H1 (cell line): ENCODE measurements around the gene RFX1. TPM values are rescaled to one million over a fixed set of nuclear protein-coding genes. Genes with fewer than 3 reads are reported as not detected.
A peak's percentile ranks its signal among the peaks of the same experiment; 100 is the strongest.

Experiments used
- CTCF ChIA-PET: fragments of 300-600 bp; sonication (Branson Sonifier 250); formaldehyde crosslinking; loops from one replicate; lab custom pipeline; 2021; ENCODE audit not compliant: partially characterized antibody; lab: Charles Lee
- POLR2A ChIA-PET: fragments of 300-600 bp; sonication (Branson Sonifier 250); formaldehyde crosslinking; loops from one replicate; lab custom pipeline; 2021; ENCODE audit warnings: inconsistent platforms; ENCODE audit not compliant: partially characterized antibody; lab: Charles Lee
- DNase-seq, 2 experiments: peaks; one replicate each; pipeline versions ENCODE4 v3.0.0 to v3.0.0-alpha.2; 2010 to 2022; ENCODE audit warnings: low spot score in 2 of 2, low read depth in 1 of 2, mixed read lengths in 1 of 2
- FAIRE-seq: peaks from 2 replicates; lab custom pipeline; 2011; peaks lifted over from hg19 to GRCh38; lab: Jason Lieb, UNC
- H2AFZ ChIP-seq: 2 replicates; pipeline ENCODE4 v1.8.1; 2012; ENCODE audit warnings: low read length, inconsistent platforms
- H2AK5ac ChIP-seq: 2 replicates; pipeline ENCODE4 v1.6.1; 2013; ENCODE audit warnings: low read depth, low read length
- H2BK120ac ChIP-seq: replicated peaks from 2 replicates; pipeline ENCODE3; 2013; ENCODE audit warnings: low read depth, low read length, inconsistent platforms
- H2BK12ac ChIP-seq: 2 replicates; pipeline ENCODE4 v1.6.1; 2013; ENCODE audit warnings: low read depth, low read length
- H2BK15ac ChIP-seq: 2 replicates; pipeline ENCODE4 v1.6.1; 2013; ENCODE audit warnings: low read length
- H2BK20ac ChIP-seq: 2 replicates; pipeline ENCODE4 v1.6.1; 2013; ENCODE audit warnings: low read length
- H2BK5ac ChIP-seq: 2 replicates; pipeline ENCODE4 v1.6.1; 2013; ENCODE audit warnings: low read depth, low read length
- H3K14ac ChIP-seq: 2 replicates; pipeline ENCODE4 v1.6.1; 2013; ENCODE audit warnings: inconsistent platforms; ENCODE audit not compliant: insufficient read length
- H3K18ac ChIP-seq: 2 replicates; pipeline ENCODE4 v1.6.1; 2013; ENCODE audit warnings: low read length; ENCODE audit errors: extremely low read depth
- H3K23ac ChIP-seq: 2 replicates; pipeline ENCODE4 v1.6.1; 2013; ENCODE audit warnings: inconsistent platforms; ENCODE audit not compliant: insufficient read length
- H3K23me2 ChIP-seq: 2 replicates; pipeline ENCODE4 v1.6.1; 2013; ENCODE audit warnings: low read depth, low read length
- H3K27ac ChIP-seq: 2 replicates; pipeline ENCODE4 v1.6.1; 2011; ENCODE audit warnings: low read depth, low read length, inconsistent platforms
- H3K27me3 ChIP-seq, 4 experiments: replicated peaks in 1 of 4; 1 replicate in 1 of 4; 2 replicates in 3 of 4; pipeline versions ENCODE4 v1.6.1 to v1.8.1; 2011 to 2013; ENCODE audit warnings: low read length in 3 of 4, mild to moderate bottlenecking in 3 of 4, inconsistent platforms in 2 of 4, mixed read lengths in 2 of 4, moderate library complexity in 1 of 4; ENCODE audit not compliant: control insufficient read depth in 3 of 4, insufficient read depth in 3 of 4; ENCODE audit errors: extremely low read depth in 1 of 4
- H3K36me3 ChIP-seq, 4 experiments: 2 replicates each; pipeline versions ENCODE4 v1.6.1 to v1.8.1; 2011 to 2013; ENCODE audit warnings: mild to moderate bottlenecking in 4 of 4, low read length in 3 of 4, moderate library complexity in 2 of 4, control low read depth in 1 of 4, inconsistent platforms in 1 of 4; ENCODE audit not compliant: insufficient read depth in 4 of 4, control insufficient read depth in 2 of 4
- H3K4ac ChIP-seq: replicated peaks from 2 replicates; pipeline ENCODE3; 2013; ENCODE audit warnings: low read length, low read depth, mixed read lengths, inconsistent platforms; ENCODE audit not compliant: insufficient read length
- H3K4me1 ChIP-seq, 4 experiments: replicated peaks in 1 of 4; 1 replicate in 1 of 4; 2 replicates in 3 of 4; pipeline versions ENCODE4 v1.6.1 to v1.8.1; 2011 to 2013; ENCODE audit warnings: low read length in 3 of 4, inconsistent platforms in 2 of 4, mixed read lengths in 1 of 4; ENCODE audit not compliant: insufficient read depth in 4 of 4, control insufficient read depth in 3 of 4
- H3K4me2 ChIP-seq, 2 experiments: 2 replicates each; pipeline versions ENCODE4 v1.6.1 to v1.8.1; 2011 to 2013; ENCODE audit warnings: low read depth in 2 of 2, low read length in 2 of 2, control low read depth in 1 of 2, inconsistent platforms in 1 of 2, mild to moderate bottlenecking in 1 of 2; ENCODE audit not compliant: insufficient read depth in 1 of 2
- H3K4me3 ChIP-seq, 4 experiments: fragments of 200-600, 300-600 bp in 1 of 4; sonication (generic), shearing (Covaris generic), sonication (Bioruptor Twin) in 1 of 4; 2 replicates each; pipeline versions ENCODE4 v1.5.1 to v1.8.1; 2011 to 2016; ENCODE audit warnings: low read length in 4 of 4, low read depth in 3 of 4, control low read depth in 2 of 4, inconsistent platforms in 2 of 4, mild to moderate bottlenecking in 2 of 4, mixed read lengths in 1 of 4, moderate library complexity in 1 of 4; ENCODE audit not compliant: insufficient read depth in 2 of 4; ENCODE audit errors: extremely low read depth in 1 of 4
- H3K56ac ChIP-seq: replicated peaks from 2 replicates; pipeline ENCODE3; 2013; ENCODE audit warnings: low read depth, mild to moderate bottlenecking, mixed read lengths, low read length, inconsistent platforms; ENCODE audit not compliant: insufficient read length
- H3K79me1 ChIP-seq: 2 replicates; pipeline ENCODE4 v1.6.1; 2013; ENCODE audit warnings: low read depth, low read length, control low read depth
- H3K79me2 ChIP-seq, 2 experiments: 2 replicates each; pipeline versions ENCODE4 v1.6.1 to v1.8.1; 2012 to 2013; ENCODE audit warnings: low read length in 2 of 2, mild to moderate bottlenecking in 2 of 2, inconsistent platforms in 1 of 2; ENCODE audit not compliant: insufficient read depth in 2 of 2, control insufficient read depth in 1 of 2
- H3K9ac ChIP-seq, 4 experiments: replicated peaks in 1 of 4; 1 replicate in 1 of 4; 2 replicates in 3 of 4; pipeline versions ENCODE4 v1.6.1 to v1.8.1; 2011 to 2013; ENCODE audit warnings: low read depth in 3 of 4, low read length in 3 of 4, control low read depth in 2 of 4, mild to moderate bottlenecking in 2 of 4, moderate library complexity in 2 of 4, inconsistent platforms in 1 of 4; ENCODE audit errors: extremely low read depth in 1 of 4
- H3K9me3 ChIP-seq, 2 experiments: 2 replicates each; pipeline versions ENCODE4 v1.6.1 to v1.8.1; 2012 to 2013; ENCODE audit warnings: mild to moderate bottlenecking in 2 of 2, moderate library complexity in 2 of 2, control low read depth in 1 of 2, inconsistent platforms in 1 of 2, low read depth in 1 of 2, low read length in 1 of 2, mixed read lengths in 1 of 2; ENCODE audit not compliant: insufficient read depth in 2 of 2
- H4K20me1 ChIP-seq, 2 experiments: replicated peaks in 1 of 2; 2 replicates each; pipeline versions ENCODE3 to v1.8.1; 2011 to 2013; ENCODE audit warnings: inconsistent platforms in 2 of 2, low read length in 2 of 2, mild to moderate bottlenecking in 1 of 2; ENCODE audit not compliant: insufficient read depth in 2 of 2, control insufficient read depth in 1 of 2
- H4K5ac ChIP-seq: 2 replicates; pipeline ENCODE4 v1.6.1; 2013; ENCODE audit warnings: low read length, low read depth, mixed read lengths, inconsistent platforms; ENCODE audit not compliant: insufficient read length
- H4K8ac ChIP-seq: 2 replicates; pipeline ENCODE4 v1.8.0; 2013; ENCODE audit warnings: mild to moderate bottlenecking, moderate library complexity, low read length, inconsistent platforms; ENCODE audit not compliant: insufficient read depth; ENCODE audit errors: extremely low read depth
- H4K91ac ChIP-seq: replicated peaks from 2 replicates; pipeline ENCODE3; 2013; ENCODE audit warnings: low read length, mixed read lengths, inconsistent platforms; ENCODE audit not compliant: insufficient read length
- POLR2AphosphoS5 ChIP-seq: IDR thresholded peaks from 2 replicates; pipeline ENCODE4 v1.6.1; 2011; ENCODE audit warnings: low read depth, low read length
- WGBS, 2 experiments: shearing (Covaris generic) in 1 of 2; methylation state at CpG; one replicate each; pipeline versions ENCODE4 v1.1.6 to v1.1.7; 2013 to 2015; ENCODE audit warnings: low lambda C conversion rate in 2 of 2, mixed read lengths in 2 of 2, inconsistent platforms in 1 of 2, low coverage in 1 of 2, missing lambda C conversion rate in 1 of 2; ENCODE audit not compliant: insufficient replicate concordance in 2 of 2, insufficient coverage in 1 of 2, insufficient read length in 1 of 2; ENCODE audit errors: extremely low coverage in 1 of 2, missing lambda C conversion rate in 1 of 2; 5-methylcytosine and 5-hydroxymethylcytosine counted together
- polyA plus RNA-seq, 7 experiments: library from polyadenylated mRNA; depleted of rRNA in 3 of 7; stranded (reverse) in 5 of 7; unstranded in 2 of 7; fragments of >200 nt in 5 of 7; fragments of 200-250 nt in 2 of 7; gene quantifications; 1 replicate in 5 of 7; 2 replicates in 1 of 7; 4 replicates in 1 of 7; pipeline versions ENCODE4 v1.2.1 to v1.2.3, GENCODE V29; 2011 to 2013; ENCODE audit warnings: missing spikeins in 2 of 7, mixed read lengths in 2 of 7
- total RNA-seq: library from RNA; stranded (reverse); fragmentation: NEBNext Ultra II Directional; extraction: Animal tissue kit (Norgen Biotek cat#: 25700); gene quantifications from 2 replicates; pipeline ENCODE4 v1.2.1, GENCODE V29; 2021
- TF ChIP-seq, protein P1 (sequence below): IDR thresholded peaks from 2 replicates; pipeline ENCODE4 v1.6.1; 2011; ENCODE audit warnings: low read depth, mild to moderate bottlenecking, low read length; ENCODE audit not compliant: insufficient read depth

The RFX1 gene
- total and polyA plus RNA-seq, 2 of the 8 experiments (the other 6 are each of a cell fraction or from before 2014, with no cell fraction given) = 4.9 to 17.0 TPM

DNA sequence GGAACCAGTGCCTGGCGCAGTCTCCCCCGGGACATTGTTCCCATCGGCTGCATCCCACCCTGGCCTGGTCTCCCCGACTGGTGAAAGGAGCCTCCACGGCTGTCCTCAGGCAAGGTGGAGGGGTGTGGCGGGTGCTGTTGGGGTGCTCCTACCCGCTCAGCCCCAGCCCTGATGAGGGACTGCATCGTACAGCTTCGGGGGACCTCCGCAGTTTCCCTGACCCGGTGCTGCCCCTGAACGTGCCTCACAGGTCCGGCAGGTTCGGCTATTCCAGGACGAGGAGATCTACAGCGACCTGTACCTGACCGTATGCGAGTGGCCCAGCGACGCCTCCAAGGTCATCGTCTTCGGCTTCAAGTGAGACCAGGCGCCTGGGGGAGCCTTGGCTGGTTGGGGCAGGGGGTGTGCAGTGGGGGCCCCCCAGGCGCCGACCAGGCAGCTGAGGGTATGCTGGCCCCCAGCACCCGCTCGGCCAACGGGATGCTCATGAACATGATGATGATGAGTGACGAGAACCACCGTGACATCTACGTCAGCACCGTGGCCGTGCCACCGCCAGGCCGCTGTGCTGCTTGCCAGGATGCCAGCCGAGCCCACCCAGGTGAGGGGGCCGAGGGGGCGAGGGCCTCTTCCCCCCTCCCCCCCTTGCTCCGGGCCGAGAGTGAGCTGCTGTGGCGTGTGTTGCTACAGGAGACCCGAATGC lies 50.3 kb downstream of the RFX1 start:
- Histone ChIP-seq H3K4me2 (no peak overlapping the region), H3K79me2 (peaks cover 0 to 19% of the 10 kb centered on the region in 2 experiments; a peak in 3 of 4 replicates), H2BK12ac (no peak overlapping the region), H3K56ac (no peak overlapping the region), H3K18ac (no peak overlapping the region), H3K4me1 (peaks cover 0 to 7% (median 3%) of the 10 kb centered on the region in 4 experiments; a peak in 6 of 7 replicates), H3K36me3 (peaks cover 20 to 45% (median 40%) of the 10 kb centered on the region in 4 experiments), H2BK5ac (no peak overlapping the region), H2BK20ac (no peak overlapping the region), H3K23ac (no peak overlapping the region), H3K9me3 (no peaks in the 10 kb centered on the region), H3K14ac (no peak overlapping the region), H4K20me1 (peaks cover 0 to 16% of the 10 kb centered on the region in 2 experiments), H3K27ac (no peak overlapping the region), H3K23me2 (peaks cover 9% of the 10 kb centered on the region), H2BK15ac (no peak overlapping the region), H3K79me1 (peaks cover 13% of the 10 kb centered on the region), H4K8ac (no peak overlapping the region), H3K27me3 (no peaks in the 10 kb centered on the region), H4K5ac (no peak overlapping the region), H2BK120ac (no peak overlapping the region), H4K91ac (no peak overlapping the region), H3K4ac (no peak overlapping the region), H3K9ac (no peak overlapping the region), H3K4me3 (no peak overlapping the region), H2AFZ (no peak overlapping the region), H2AK5ac (no peak overlapping the region)
- 95% methylated on average over 39 of the region's 42 CpGs; no CpG with 5 or more reads in 1 of the 2 experiments for WGBS, 2 experiments
- CTCF ChIA-PET = interaction anchor here (1.0 to 7.8 kb wide), 8 partner anchors 19 to 118 kb away, joined by 3 to 77 read pairs (median 3); no protein-coding TSS in a partner anchor
- POLR2A ChIA-PET = interaction anchor here (0.8 to 4.3 kb wide), 9 partner anchors 16 to 42 kb away, joined by 3 to 35 read pairs (median 3); partner anchors contain the start of gene PODNL1
- no peak for FAIRE-seq
- TF ChIP-seq, protein P1, sequence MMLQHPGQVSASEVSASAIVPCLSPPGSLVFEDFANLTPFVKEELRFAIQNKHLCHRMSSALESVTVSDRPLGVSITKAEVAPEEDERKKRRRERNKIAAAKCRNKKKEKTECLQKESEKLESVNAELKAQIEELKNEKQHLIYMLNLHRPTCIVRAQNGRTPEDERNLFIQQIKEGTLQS = no peak
- peak; percentile 59; the same call in 1 of the 2 replicates for TF ChIP-seq POLR2AphosphoS5
- no peak for DNase-seq
